ENCODE measurements around the gene FAT4.

Gene FAT4

GRCh38 chr4:125353131-125353530 is 38.4 kb downstream of the FAT4 start:
- no peak for TF ChIP-seq CTCF (conservative IDR thresholded peaks at IDR 0.05; ENCODE audit: low read depth, low read length)
- H3K4me3 ChIP-seq (ENCODE audit: low read length): no peak overlapping the region
- no peak for DNase-seq (ENCODE audit: low read depth)

- no peak for TF ChIP-seq CTCF (conservative IDR thresholded peaks at IDR 0.05; ENCODE audit: low read depth, low read length)
- H3K4me3 ChIP-seq (ENCODE audit: low read length): no peak overlapping the region
- no peak for DNase-seq (ENCODE audit: low read depth)
Measured at GRCh38 chr4:125355791-125356190, 41.0 kb downstream of the FAT4 start.

- DNase-seq (ENCODE audit: low read depth): no peak
- H3K4me3 ChIP-seq (ENCODE audit: low read length): no peak overlapping the region
- no peak for TF ChIP-seq CTCF (conservative IDR thresholded peaks at IDR 0.05; ENCODE audit: low read depth, low read length)
Measured at GRCh38 chr4:125357675-125358074, 42.9 kb downstream of the FAT4 start.

GRCh38 chr4:125358453-125358852 is 43.7 kb downstream of the FAT4 start:
- no peak overlapping the region for H3K4me3 ChIP-seq (ENCODE audit: low read length)
- TF ChIP-seq CTCF (conservative IDR thresholded peaks at IDR 0.05; ENCODE audit: low read depth, low read length): no peak
- DNase-seq (ENCODE audit: low read depth): no peak

- TF ChIP-seq CTCF (conservative IDR thresholded peaks at IDR 0.05; ENCODE audit: low read depth, low read length): no peak
- no peak for DNase-seq (ENCODE audit: low read depth)
- no peak overlapping the region for H3K4me3 ChIP-seq (ENCODE audit: low read length)
Measured at GRCh38 chr4:125359363-125359762, 44.6 kb downstream of the FAT4 start.

GRCh38 chr4:125359960-125360634 is 45.3 kb downstream of the FAT4 start:
- H3K4me3 ChIP-seq (ENCODE audit: low read length): no peak overlapping the region
- no peak for DNase-seq (ENCODE audit: low read depth)
- TF ChIP-seq CTCF (conservative IDR thresholded peaks at IDR 0.05; ENCODE audit: low read depth, low read length): no peak

- no peak overlapping the region for H3K4me3 ChIP-seq (ENCODE audit: low read length)
- no peak for DNase-seq (ENCODE audit: low read depth)
- TF ChIP-seq CTCF (conservative IDR thresholded peaks at IDR 0.05; ENCODE audit: low read depth, low read length): no peak
Measured at GRCh38 chr4:125360727-125361126, 46.0 kb downstream of the FAT4 start.
